ENCODE data around the gene BPIFA3.

DNA sequence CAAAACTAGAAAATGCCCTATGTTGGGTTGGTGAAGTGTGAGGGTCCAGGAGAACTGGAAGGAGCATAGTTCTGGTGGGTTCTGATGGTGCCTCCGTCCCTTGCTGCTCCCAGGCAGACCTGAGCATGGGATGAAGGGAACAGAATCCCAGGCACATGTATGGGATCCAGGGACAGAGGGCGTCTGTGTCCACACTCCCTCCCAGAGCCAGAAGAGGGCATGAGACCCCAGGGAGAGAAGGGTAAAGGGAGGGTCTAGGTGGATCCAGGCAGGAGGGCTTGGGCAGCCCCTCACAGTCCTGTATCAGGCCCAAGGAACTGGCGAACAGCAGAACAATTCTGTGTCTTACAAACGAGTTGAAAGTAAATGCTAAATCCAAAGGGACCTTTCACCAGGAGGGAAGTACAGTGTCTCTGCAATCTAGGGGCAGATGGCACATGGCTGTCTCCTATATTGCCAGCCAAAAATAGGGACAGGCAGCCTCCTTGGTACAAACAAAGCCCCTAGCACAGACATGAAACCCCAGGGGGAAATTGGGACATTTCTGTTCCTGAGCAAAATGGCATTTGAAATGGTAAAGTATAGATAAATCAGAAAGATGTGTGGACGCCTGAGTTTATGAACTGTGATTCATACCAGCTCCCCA is 16.1 kb downstream of the BPIFA3 start:
- TF ChIP-seq, protein P1, sequence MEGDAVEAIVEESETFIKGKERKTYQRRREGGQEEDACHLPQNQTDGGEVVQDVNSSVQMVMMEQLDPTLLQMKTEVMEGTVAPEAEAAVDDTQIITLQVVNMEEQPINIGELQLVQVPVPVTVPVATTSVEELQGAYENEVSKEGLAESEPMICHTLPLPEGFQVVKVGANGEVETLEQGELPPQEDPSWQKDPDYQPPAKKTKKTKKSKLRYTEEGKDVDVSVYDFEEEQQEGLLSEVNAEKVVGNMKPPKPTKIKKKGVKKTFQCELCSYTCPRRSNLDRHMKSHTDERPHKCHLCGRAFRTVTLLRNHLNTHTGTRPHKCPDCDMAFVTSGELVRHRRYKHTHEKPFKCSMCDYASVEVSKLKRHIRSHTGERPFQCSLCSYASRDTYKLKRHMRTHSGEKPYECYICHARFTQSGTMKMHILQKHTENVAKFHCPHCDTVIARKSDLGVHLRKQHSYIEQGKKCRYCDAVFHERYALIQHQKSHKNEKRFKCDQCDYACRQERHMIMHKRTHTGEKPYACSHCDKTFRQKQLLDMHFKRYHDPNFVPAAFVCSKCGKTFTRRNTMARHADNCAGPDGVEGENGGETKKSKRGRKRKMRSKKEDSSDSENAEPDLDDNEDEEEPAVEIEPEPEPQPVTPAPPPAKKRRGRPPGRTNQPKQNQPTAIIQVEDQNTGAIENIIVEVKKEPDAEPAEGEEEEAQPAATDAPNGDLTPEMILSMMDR (conservative IDR thresholded peaks at IDR 0.05; ENCODE audit: low read length), result no peak; the same call in 1 of the 2 replicates
- TF ChIP-seq EZH2phosphoT487 (IDR thresholded peaks at IDR 0.05; ENCODE audit: borderline replicate concordance), result no peak

All from Loucy (cell line).